Peyer's patch (tissue), 4 donors: ENCODE results near the gene DDX46.

ENCODE experiments used
- POLR2A ChIP-seq, 2 donors: fragments of 450-650 bp; IDR thresholded peaks; one replicate each; pipeline ENCODE4 v1.5.1; 2017; ENCODE audit warnings: antibody characterized with exemption in 2 of 2, mild to moderate bottlenecking in 2 of 2, moderate library complexity in 2 of 2
- TF ChIP-seq, protein P1 (sequence below), 6 experiments: fragments of 450-650 bp in 4 of 6; fragments of 200-600 bp in 2 of 6; sonication (generic) in 1 of 6; IDR thresholded peaks; one replicate each; pipeline ENCODE4 v1.5.1; 2017 to 2019; ENCODE audit warnings: antibody characterized with exemption in 6 of 6, mild to moderate bottlenecking in 3 of 6, moderate library complexity in 1 of 6

GRCh38 chr5:134772461-134773125 lies 14.0 kb downstream of the DDX46 start:
- no peak for TF ChIP-seq POLR2A (IDR thresholded peaks at IDR 0.05)
- TF ChIP-seq, protein P1, sequence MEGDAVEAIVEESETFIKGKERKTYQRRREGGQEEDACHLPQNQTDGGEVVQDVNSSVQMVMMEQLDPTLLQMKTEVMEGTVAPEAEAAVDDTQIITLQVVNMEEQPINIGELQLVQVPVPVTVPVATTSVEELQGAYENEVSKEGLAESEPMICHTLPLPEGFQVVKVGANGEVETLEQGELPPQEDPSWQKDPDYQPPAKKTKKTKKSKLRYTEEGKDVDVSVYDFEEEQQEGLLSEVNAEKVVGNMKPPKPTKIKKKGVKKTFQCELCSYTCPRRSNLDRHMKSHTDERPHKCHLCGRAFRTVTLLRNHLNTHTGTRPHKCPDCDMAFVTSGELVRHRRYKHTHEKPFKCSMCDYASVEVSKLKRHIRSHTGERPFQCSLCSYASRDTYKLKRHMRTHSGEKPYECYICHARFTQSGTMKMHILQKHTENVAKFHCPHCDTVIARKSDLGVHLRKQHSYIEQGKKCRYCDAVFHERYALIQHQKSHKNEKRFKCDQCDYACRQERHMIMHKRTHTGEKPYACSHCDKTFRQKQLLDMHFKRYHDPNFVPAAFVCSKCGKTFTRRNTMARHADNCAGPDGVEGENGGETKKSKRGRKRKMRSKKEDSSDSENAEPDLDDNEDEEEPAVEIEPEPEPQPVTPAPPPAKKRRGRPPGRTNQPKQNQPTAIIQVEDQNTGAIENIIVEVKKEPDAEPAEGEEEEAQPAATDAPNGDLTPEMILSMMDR (IDR thresholded peaks at IDR 0.05), result no peak
